ENCODE results near the gene WDR75. TPM values are rescaled to one million over a fixed set of nuclear protein-coding genes. Genes with fewer than 3 reads are reported as not detected.

The WDR75 gene
- total and polyA plus RNA-seq, 2 donors from 2014 or later: 15.6 to 28.3 TPM

DNA sequence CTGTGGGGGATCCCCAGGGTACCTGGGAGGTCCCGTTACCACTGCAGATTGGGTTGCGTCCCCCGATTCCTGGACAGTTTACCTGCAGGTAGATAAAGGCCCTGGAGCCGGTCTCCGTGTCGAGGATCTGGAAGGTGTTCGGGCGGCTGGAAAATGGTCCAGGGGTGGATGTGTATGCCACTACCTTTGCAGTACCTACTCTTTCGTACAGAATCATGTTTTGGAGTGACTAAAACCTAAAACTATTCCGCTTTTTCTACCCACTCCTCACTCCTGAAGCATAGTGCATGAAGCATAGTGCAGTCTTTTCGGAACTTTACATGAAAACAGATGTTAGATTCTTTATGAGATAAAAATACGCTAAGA lies 418 bp downstream of the WDR75 start:
- FAIRE-seq: no peak
- intact Hi-C loops (cut with DNase I): no loop called here
- no peaks in the 10 kb centered on the region for H3K36me3 ChIP-seq (ENCODE audit: control insufficient read depth in 2 of 3, insufficient read depth in 3 of 3, low read length in 3 of 3)
- TF ChIP-seq, protein P1, sequence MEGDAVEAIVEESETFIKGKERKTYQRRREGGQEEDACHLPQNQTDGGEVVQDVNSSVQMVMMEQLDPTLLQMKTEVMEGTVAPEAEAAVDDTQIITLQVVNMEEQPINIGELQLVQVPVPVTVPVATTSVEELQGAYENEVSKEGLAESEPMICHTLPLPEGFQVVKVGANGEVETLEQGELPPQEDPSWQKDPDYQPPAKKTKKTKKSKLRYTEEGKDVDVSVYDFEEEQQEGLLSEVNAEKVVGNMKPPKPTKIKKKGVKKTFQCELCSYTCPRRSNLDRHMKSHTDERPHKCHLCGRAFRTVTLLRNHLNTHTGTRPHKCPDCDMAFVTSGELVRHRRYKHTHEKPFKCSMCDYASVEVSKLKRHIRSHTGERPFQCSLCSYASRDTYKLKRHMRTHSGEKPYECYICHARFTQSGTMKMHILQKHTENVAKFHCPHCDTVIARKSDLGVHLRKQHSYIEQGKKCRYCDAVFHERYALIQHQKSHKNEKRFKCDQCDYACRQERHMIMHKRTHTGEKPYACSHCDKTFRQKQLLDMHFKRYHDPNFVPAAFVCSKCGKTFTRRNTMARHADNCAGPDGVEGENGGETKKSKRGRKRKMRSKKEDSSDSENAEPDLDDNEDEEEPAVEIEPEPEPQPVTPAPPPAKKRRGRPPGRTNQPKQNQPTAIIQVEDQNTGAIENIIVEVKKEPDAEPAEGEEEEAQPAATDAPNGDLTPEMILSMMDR (IDR thresholded peaks at IDR 0.05; ENCODE audit: borderline replicate concordance, extremely low read depth, insufficient read depth): no peak
- no peaks in the 10 kb centered on the region for H3K9me3 ChIP-seq (ENCODE audit: control insufficient read depth in 2 of 3, insufficient read depth in 1 of 3, low read length in 3 of 3)
- no peak for DNase-seq
- no peaks in the 10 kb centered on the region for H3K27me3 ChIP-seq (ENCODE audit: control insufficient read depth, insufficient read depth, low read length)
- H3K4me3 ChIP-seq (ENCODE audit: low read length in 3 of 3): peak overlapping the region; percentile 92 to 100 (median 97)
- peaks cover 3 to 20% (median 6%) of the 10 kb centered on the region in 3 donors for H3K4me1 ChIP-seq (ENCODE audit: control insufficient read depth in 2 of 3, insufficient read depth in 2 of 3, low read depth in 1 of 3, low read length in 3 of 3)
- peak overlapping the region; percentile 27 to 98 (median 93) for H3K9ac ChIP-seq (ENCODE audit: low read length in 3 of 3)
- peak overlapping the region; percentile 89 to 93 for H3K27ac ChIP-seq (ENCODE audit: low read depth in 2 of 2, low read length in 2 of 2)

DNA sequence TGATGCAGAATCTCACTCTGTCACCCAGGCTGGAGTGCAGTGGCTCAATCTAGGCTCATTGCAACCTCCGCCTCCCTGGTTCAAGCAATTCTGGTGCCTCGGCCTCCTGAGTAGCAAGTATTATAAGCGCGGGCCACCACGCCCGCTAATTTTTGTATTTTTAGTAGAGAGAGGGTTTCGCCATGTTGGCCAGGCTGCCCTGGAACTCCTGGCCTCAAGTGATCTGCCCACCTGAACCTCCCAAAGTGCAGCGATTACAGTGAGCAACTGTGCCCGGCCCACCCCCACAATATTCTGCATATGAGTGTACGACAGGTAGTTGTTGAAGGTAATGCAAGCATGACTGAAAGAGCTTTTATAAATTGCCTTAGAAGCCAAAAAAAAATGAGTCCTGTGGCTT lies 1.2 kb downstream of the WDR75 start:
- no peak for FAIRE-seq
- TF ChIP-seq, protein P1 (IDR thresholded peaks at IDR 0.05; ENCODE audit: borderline replicate concordance, extremely low read depth, insufficient read depth): no peak

DNA sequence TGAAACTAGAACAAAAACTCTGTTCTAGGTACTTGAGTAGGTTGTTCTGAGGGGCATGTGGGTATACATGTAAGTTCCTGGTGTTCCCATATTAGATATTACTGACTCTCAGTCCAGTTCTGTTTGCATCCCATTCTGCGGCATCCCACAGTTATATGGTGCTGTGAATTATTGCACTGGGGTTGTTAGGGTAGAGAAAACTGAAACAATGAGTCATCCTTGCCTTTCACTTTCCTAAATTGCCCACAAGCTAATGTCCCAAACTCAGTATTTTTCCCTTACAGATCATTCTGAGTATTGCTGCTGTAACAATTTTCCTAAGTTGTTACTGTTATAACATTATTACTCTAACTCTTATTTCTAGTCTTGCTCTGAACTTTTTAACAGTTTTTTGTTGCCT lies 3.0 kb downstream of the WDR75 start:
- Histone ChIP-seq H3K4me3 (ENCODE audit: low read length in 3 of 3) (no peak overlapping the region), H3K27ac (ENCODE audit: low read depth in 2 of 2, low read length in 2 of 2) (no peak overlapping the region), H3K27me3 (ENCODE audit: control insufficient read depth, insufficient read depth, low read length) (no peaks in the 10 kb centered on the region), H3K9ac (ENCODE audit: low read length in 3 of 3) (no peak overlapping the region), H3K4me1 (ENCODE audit: control insufficient read depth in 2 of 3, insufficient read depth in 2 of 3, low read depth in 1 of 3, low read length in 3 of 3) (peaks cover 3 to 20% (median 6%) of the 10 kb centered on the region in 3 donors), H3K9me3 (ENCODE audit: control insufficient read depth in 2 of 3, insufficient read depth in 1 of 3, low read length in 3 of 3) (no peaks in the 10 kb centered on the region), H3K36me3 (ENCODE audit: control insufficient read depth in 2 of 3, insufficient read depth in 3 of 3, low read length in 3 of 3) (peaks cover 5 to 10% (median 5%) of the 10 kb centered on the region in 3 donors)
- FAIRE-seq (no peak), DNase-seq (no peak)
- intact Hi-C loops (cut with DNase I): no loop called here
- TF ChIP-seq, protein P1 (IDR thresholded peaks at IDR 0.05; ENCODE audit: borderline replicate concordance, extremely low read depth, insufficient read depth): no peak

More for the DNA sequence above, 1.2 kb downstream of the WDR75 start:
- Histone ChIP-seq H3K9me3 (ENCODE audit: control insufficient read depth in 2 of 3, insufficient read depth in 1 of 3, low read length in 3 of 3) (no peaks in the 10 kb centered on the region), H3K9ac (ENCODE audit: low read length in 3 of 3) (no peak overlapping the region), H3K27me3 (ENCODE audit: control insufficient read depth, insufficient read depth, low read length) (no peaks in the 10 kb centered on the region), H3K4me3 (ENCODE audit: low read length in 3 of 3) (peak overlapping the region in 1 of 3 donors; percentile 92), H3K27ac (ENCODE audit: low read depth in 2 of 2, low read length in 2 of 2) (no peak overlapping the region), H3K4me1 (ENCODE audit: control insufficient read depth in 2 of 3, insufficient read depth in 2 of 3, low read depth in 1 of 3, low read length in 3 of 3) (peaks cover 3 to 20% (median 6%) of the 10 kb centered on the region in 3 donors), H3K36me3 (ENCODE audit: control insufficient read depth in 2 of 3, insufficient read depth in 3 of 3, low read length in 3 of 3) (peaks cover 0 to 2% (median 0%) of the 10 kb centered on the region in 3 donors)
- peak in 1 of 5 donors; percentile 44 for DNase-seq
- intact Hi-C loops (cut with DNase I): no loop called here

DNA sequence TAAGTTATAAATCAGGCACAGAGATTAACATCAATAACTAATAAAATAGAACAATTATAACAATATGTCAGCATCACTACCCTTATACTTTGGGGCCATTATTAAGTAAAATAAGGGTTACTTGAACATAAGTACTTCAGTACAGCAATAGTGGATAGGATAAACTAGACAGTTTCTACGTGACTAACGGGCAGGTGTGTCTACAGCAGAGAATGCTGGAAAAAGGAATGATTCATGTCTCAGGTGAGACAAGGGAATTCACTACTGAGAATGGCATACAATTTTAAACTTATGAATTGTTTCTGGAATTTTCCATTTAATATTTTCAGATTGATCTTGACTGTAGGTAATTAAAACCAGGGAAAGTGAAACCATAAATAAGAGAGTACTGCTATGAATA lies 5.5 kb downstream of the WDR75 start:
- no peaks in the 10 kb centered on the region for H3K27me3 ChIP-seq (ENCODE audit: control insufficient read depth, insufficient read depth, low read length)
- H3K9ac ChIP-seq (ENCODE audit: low read length in 3 of 3): no peak overlapping the region
- no peak for FAIRE-seq
- DNase-seq: no peak
- no peak overlapping the region for H3K27ac ChIP-seq (ENCODE audit: low read depth in 2 of 2, low read length in 2 of 2)
- TF ChIP-seq, protein P1 (IDR thresholded peaks at IDR 0.05; ENCODE audit: borderline replicate concordance, extremely low read depth, insufficient read depth): no peak
- intact Hi-C loops (cut with DNase I): no loop called here
- H3K4me1 ChIP-seq (ENCODE audit: control insufficient read depth in 2 of 3, insufficient read depth in 2 of 3, low read depth in 1 of 3, low read length in 3 of 3): peaks cover 0 to 13% (median 6%) of the 10 kb centered on the region in 3 donors
- no peak overlapping the region for H3K4me3 ChIP-seq (ENCODE audit: low read length in 3 of 3)
- H3K36me3 ChIP-seq (ENCODE audit: control insufficient read depth in 2 of 3, insufficient read depth in 3 of 3, low read length in 3 of 3): peaks cover 8 to 22% (median 10%) of the 10 kb centered on the region in 3 donors
- H3K9me3 ChIP-seq (ENCODE audit: control insufficient read depth in 2 of 3, insufficient read depth in 1 of 3, low read length in 3 of 3): no peaks in the 10 kb centered on the region

All from kidney (tissue), 14 donors.